DMS153 treated with DMSO at 0.1 percent for 48 hours (cell line): ENCODE measurements around the gene TEX29.

Experiments
- DNase-seq: peaks from one replicate; lab custom pipeline; 2025; ENCODE audit not compliant: unreplicated experiment; lab: John Stamatoyannopoulos, UW

The TEX29 gene

GRCh38 chr13:111289251-111289650 is 31.2 kb upstream of the TEX29 start:
- DNase-seq: no peak

GRCh38 chr13:111291908-111292307 is 28.5 kb upstream of the TEX29 start:
- DNase-seq: no peak

GRCh38 chr13:111292710-111293485 is 27.5 kb upstream of the TEX29 start:
- DNase-seq: no peak

- DNase-seq: no peak
Measured at GRCh38 chr13:111295886-111296285, 24.6 kb upstream of the TEX29 start.

- no peak for DNase-seq
Measured at GRCh38 chr13:111296417-111296816, 24.0 kb upstream of the TEX29 start.

GRCh38 chr13:111298214-111298975 is 22.0 kb upstream of the TEX29 start:
- DNase-seq: no peak

GRCh38 chr13:111302045-111302726 is 18.3 kb upstream of the TEX29 start:
- DNase-seq: no peak

- DNase-seq: no peak
Measured at GRCh38 chr13:111303559-111303958, 16.9 kb upstream of the TEX29 start.

- no peak for DNase-seq
Measured at GRCh38 chr13:111304041-111304544, 16.3 kb upstream of the TEX29 start.

GRCh38 chr13:111304603-111305289 is 15.7 kb upstream of the TEX29 start:
- no peak for DNase-seq

GRCh38 chr13:111312944-111313590 is 7.4 kb upstream of the TEX29 start:
- DNase-seq: no peak

- DNase-seq: no peak
Measured at GRCh38 chr13:111313911-111314425, 6.5 kb upstream of the TEX29 start.

GRCh38 chr13:111314852-111315251 is 5.6 kb upstream of the TEX29 start:
- no peak for DNase-seq

- no peak for DNase-seq
Measured at GRCh38 chr13:111315347-111315995, 5.0 kb upstream of the TEX29 start.

GRCh38 chr13:111316161-111316730 is 4.2 kb upstream of the TEX29 start:
- DNase-seq: no peak

- DNase-seq: no peak
Measured at GRCh38 chr13:111317042-111317550, 3.3 kb upstream of the TEX29 start.

- no peak for DNase-seq
Measured at GRCh38 chr13:111317571-111318345, 2.7 kb upstream of the TEX29 start.

- no peak for DNase-seq
Measured at GRCh38 chr13:111318386-111318785, 2.1 kb upstream of the TEX29 start.
